PC-9 (cell line): Measurements from ENCODE around the gene ITPRIPL1. TPM values are rescaled to one million over a fixed set of nuclear protein-coding genes. Genes with fewer than 3 reads are reported as not detected.

ENCODE experiments used
- BruUV-seq: library from RNA; stranded (reverse); fragments of 400-500 nt; replicated peaks from 2 replicates; lab custom pipeline; 2021; lab: Mats Ljungman, UMichigan
- CTCF ChIA-PET: fragments of 300-600 bp; sonication (Branson Sonifier 250); formaldehyde crosslinking; loops from one replicate; lab custom pipeline; 2022; ENCODE audit warnings: antibody characterized with exemption; lab: Charles Lee
- POLR2A ChIA-PET: fragments of 300-600 bp; sonication (Branson Sonifier 250); formaldehyde crosslinking; loops from one replicate; lab custom pipeline; 2022; ENCODE audit warnings: antibody characterized with exemption; ENCODE audit not compliant: unreplicated experiment; lab: Charles Lee
- DNase-seq, 2 experiments: peaks; one replicate each; pipeline versions ENCODE4 v3.0.0 to v3.0.0-alpha.2; 2015 to 2022; ENCODE audit warnings: mixed read lengths in 1 of 2
- H2AFZ ChIP-seq: fragments of 200-600 bp; sonication (generic); 2 replicates; pipeline ENCODE4 v1.8.1; 2017; ENCODE audit warnings: antibody characterized with exemption
- H3F3A ChIP-seq: fragments of 200-600 bp; sonication (generic); 2 replicates; pipeline ENCODE4 v1.8.1; 2017; ENCODE audit warnings: antibody characterized with exemption, mild to moderate bottlenecking, low read depth; ENCODE audit not compliant: insufficient read depth
- H3K27ac ChIP-seq: fragments of 200-600 bp; sonication (generic); 2 replicates; pipeline ENCODE4 v1.6.1; 2016; ENCODE audit warnings: mixed run types
- H3K27me3 ChIP-seq: fragments of 200-600 bp; sonication (generic); 2 replicates; pipeline ENCODE4 v1.6.1; 2016; ENCODE audit warnings: low read depth, mixed run types; ENCODE audit not compliant: insufficient read depth
- H3K36me3 ChIP-seq: fragments of 200-600 bp; sonication (generic); 2 replicates; pipeline ENCODE4 v1.6.1; 2016; ENCODE audit warnings: low read depth, mixed run types
- H3K4me1 ChIP-seq: fragments of 200-600 bp; sonication (generic); replicated peaks from 2 replicates; pipeline ENCODE4 v1.6.1; 2016; ENCODE audit warnings: mixed run types; ENCODE audit not compliant: insufficient read depth
- H3K4me2 ChIP-seq: fragments of 200-600 bp; sonication (generic); 2 replicates; pipeline ENCODE4 v1.6.1; 2017; ENCODE audit warnings: mixed run types
- H3K4me3 ChIP-seq: fragments of 200-600 bp; sonication (generic); 2 replicates; pipeline ENCODE4 v1.6.1; 2016; ENCODE audit warnings: mixed run types
- H3K79me2 ChIP-seq: fragments of 200-600 bp; sonication (generic); 2 replicates; pipeline ENCODE4 v1.6.1; 2017; ENCODE audit warnings: low read depth, mixed run types
- H3K9me2 ChIP-seq: fragments of 200-600 bp; sonication (generic); 2 replicates; pipeline ENCODE4 v1.8.1; 2017; ENCODE audit warnings: mild to moderate bottlenecking; ENCODE audit not compliant: insufficient read depth
- H3K9me3 ChIP-seq: fragments of 200-600 bp; sonication (generic); 2 replicates; pipeline ENCODE4 v1.8.1; 2016; ENCODE audit warnings: low read depth; ENCODE audit not compliant: insufficient read depth
- H4K20me1 ChIP-seq: fragments of 200-600 bp; sonication (generic); 2 replicates; pipeline ENCODE4 v1.8.1; 2017; ENCODE audit not compliant: insufficient read depth
- EZH2 ChIP-seq: fragments of 200-600 bp; sonication (generic); IDR thresholded peaks from 2 replicates; pipeline ENCODE4 v1.8.0; 2017; ENCODE audit warnings: antibody characterized with exemption, low read depth
- intact Hi-C: fragments of 100-400 bp; cut with micrococcal nuclease; formaldehyde crosslinking; loops from one replicate; pipeline ENCODE4 v1.10.0; 2022; ENCODE audit not compliant: unreplicated experiment
- total RNA-seq: library from RNA; stranded (reverse); gene quantifications from 2 replicates; pipeline ENCODE4 v1.2.3, GENCODE V29; 2021
- TF ChIP-seq, protein P1 (sequence below): fragments of 200-600 bp; sonication (generic); conservative IDR thresholded peaks from 2 replicates; pipeline ENCODE4 v1.6.1; 2017; ENCODE audit warnings: mixed run types, antibody characterized with exemption, mild to moderate bottlenecking, moderate library complexity

The ITPRIPL1 gene
- total RNA-seq, 1 experiment from 2014 or later = not detected

DNA sequence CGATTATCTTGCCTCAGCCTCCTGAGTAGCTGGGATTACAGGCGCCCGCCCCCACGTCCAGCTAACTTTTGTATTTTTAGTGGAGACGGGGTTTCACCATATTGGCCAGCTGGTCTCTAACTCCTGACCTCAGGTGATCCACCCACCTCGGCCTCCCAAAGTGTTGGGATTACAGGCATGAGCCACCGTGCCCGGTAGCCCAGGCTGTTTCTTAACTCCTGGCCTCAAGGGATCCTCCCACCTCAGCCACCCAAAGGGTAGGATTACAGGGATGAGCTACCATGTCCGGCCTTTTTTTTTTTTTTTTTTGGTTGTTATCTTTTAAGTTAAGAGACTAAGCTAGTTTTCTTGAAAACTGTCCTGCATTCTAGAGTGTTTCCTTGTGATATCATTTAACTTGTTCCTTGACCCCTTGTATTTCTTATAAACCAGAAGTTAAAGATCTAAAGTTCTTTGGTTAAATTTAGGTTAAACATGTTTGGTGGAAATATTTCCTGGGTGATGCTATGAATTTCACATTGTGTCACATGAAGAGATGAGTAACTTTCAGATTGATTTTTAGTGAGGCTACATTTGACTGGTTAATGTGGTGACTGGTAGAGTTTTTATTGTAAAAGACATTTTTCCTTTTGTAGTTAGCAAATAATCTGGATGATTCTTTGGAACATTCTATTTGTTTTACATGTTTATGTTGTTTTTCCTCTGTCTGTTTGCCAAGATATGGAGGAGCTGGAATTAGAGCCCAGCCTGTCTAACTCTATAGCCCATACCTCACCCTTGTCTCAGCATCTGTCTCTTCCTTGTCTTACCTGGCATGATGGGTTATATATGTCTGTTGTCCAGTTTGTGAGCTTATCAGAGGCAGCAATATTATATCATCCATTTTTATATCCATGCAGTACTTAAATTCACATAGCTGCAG, 15.6 kb downstream of the ITPRIPL1 start:
- Histone ChIP-seq H3K79me2 (peaks cover 57% of the 10 kb centered on the region), H4K20me1 (no peaks in the 10 kb centered on the region), H3K4me2 (no peak overlapping the region), H3K9me2 (no peaks in the 10 kb centered on the region), H3F3A (0 out of 2 replicates have a peak, but pooled peaks cover 8% of the 10 kb centered on the region), H3K27ac (no peak overlapping the region), H3K36me3 (peaks cover 39% of the 10 kb centered on the region), H2AFZ (no peak overlapping the region), H3K4me3 (no peak overlapping the region), H3K27me3 (no peaks in the 10 kb centered on the region), H3K4me1 (peaks cover 28% of the 10 kb centered on the region), H3K9me3 (no peaks in the 10 kb centered on the region)
- TF ChIP-seq EZH2 = no peak
- TF ChIP-seq, protein P1, sequence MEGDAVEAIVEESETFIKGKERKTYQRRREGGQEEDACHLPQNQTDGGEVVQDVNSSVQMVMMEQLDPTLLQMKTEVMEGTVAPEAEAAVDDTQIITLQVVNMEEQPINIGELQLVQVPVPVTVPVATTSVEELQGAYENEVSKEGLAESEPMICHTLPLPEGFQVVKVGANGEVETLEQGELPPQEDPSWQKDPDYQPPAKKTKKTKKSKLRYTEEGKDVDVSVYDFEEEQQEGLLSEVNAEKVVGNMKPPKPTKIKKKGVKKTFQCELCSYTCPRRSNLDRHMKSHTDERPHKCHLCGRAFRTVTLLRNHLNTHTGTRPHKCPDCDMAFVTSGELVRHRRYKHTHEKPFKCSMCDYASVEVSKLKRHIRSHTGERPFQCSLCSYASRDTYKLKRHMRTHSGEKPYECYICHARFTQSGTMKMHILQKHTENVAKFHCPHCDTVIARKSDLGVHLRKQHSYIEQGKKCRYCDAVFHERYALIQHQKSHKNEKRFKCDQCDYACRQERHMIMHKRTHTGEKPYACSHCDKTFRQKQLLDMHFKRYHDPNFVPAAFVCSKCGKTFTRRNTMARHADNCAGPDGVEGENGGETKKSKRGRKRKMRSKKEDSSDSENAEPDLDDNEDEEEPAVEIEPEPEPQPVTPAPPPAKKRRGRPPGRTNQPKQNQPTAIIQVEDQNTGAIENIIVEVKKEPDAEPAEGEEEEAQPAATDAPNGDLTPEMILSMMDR = no peak
- intact Hi-C loops = no loop called here
- POLR2A ChIA-PET = no interaction called here
- DNase-seq = no peak
- no TSS peak for BruUV-seq
- CTCF ChIA-PET = no interaction called here

DNA sequence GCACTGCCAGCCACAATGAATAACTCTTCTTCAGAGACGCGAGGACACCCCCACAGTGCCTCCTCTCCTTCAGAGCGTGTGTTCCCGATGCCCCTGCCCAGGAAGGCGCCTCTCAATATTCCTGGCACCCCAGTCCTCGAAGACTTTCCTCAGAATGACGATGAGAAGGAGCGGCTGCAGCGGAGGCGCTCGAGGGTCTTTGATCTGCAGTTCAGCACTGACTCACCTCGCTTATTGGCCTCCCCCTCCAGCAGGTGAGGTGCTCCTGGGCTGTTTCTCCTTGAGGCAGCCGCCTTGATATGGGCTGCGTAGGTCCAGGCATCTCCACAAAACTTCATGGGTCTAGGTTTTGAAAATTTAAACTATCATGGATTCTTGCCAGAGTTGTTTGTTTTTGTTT, 16.5 kb downstream of the ITPRIPL1 start:
- 0 out of 2 replicates have a peak overlapping the region, but pooled peaks have one; percentile 1 for H3K4me2 ChIP-seq
- H3K36me3 ChIP-seq = peaks cover 43% of the 10 kb centered on the region
- ChIA-PET POLR2A (no interaction called here), CTCF (no interaction called here)
- H2AFZ ChIP-seq = no peak overlapping the region
- no peak overlapping the region for H3K4me3 ChIP-seq
- no TSS peak for BruUV-seq
- no peaks in the 10 kb centered on the region for H3K9me3 ChIP-seq
- TF ChIP-seq, protein P1 = no peak
- TF ChIP-seq EZH2 = no peak
- no peaks in the 10 kb centered on the region for H4K20me1 ChIP-seq
- peaks cover 23% of the 10 kb centered on the region for H3K4me1 ChIP-seq
- no peak overlapping the region for H3K27ac ChIP-seq
- intact Hi-C loops = no loop called here
- H3K9me2 ChIP-seq = no peaks in the 10 kb centered on the region
- no peaks in the 10 kb centered on the region for H3K27me3 ChIP-seq
- 0 out of 2 replicates have a peak, but pooled peaks cover 8% of the 10 kb centered on the region for H3F3A ChIP-seq
- no peak for DNase-seq
- peaks cover 50% of the 10 kb centered on the region for H3K79me2 ChIP-seq

- TF ChIP-seq EZH2 = no peak
- TF ChIP-seq, protein P1 = no peak
- ChIA-PET CTCF (no interaction called here), POLR2A (no interaction called here)
- 0 out of 2 replicates have a peak overlapping the region, but pooled peaks have one; percentile 1 for H3K4me2 ChIP-seq
- no peak overlapping the region for H2AFZ ChIP-seq
- no TSS peak for BruUV-seq
- no peaks in the 10 kb centered on the region for H3K9me2 ChIP-seq
- intact Hi-C loops = no loop called here
- DNase-seq = peak; percentile 16 to 68
- no peaks in the 10 kb centered on the region for H3K9me3 ChIP-seq
- H3K79me2 ChIP-seq = peaks cover 45% of the 10 kb centered on the region
- H3K27me3 ChIP-seq = no peaks in the 10 kb centered on the region
- peaks cover 43% of the 10 kb centered on the region for H3K36me3 ChIP-seq
- H3K4me1 ChIP-seq = peaks cover 18% of the 10 kb centered on the region
- H3F3A ChIP-seq = 0 out of 2 replicates have a peak, but pooled peaks cover 8% of the 10 kb centered on the region
- no peak overlapping the region for H3K4me3 ChIP-seq
- no peak overlapping the region for H3K27ac ChIP-seq
- no peaks in the 10 kb centered on the region for H4K20me1 ChIP-seq
Measured at GRCh38 chr2:96342085-96342484, 17.0 kb downstream of the ITPRIPL1 start.
